Pancreas (tissue), 10 donors: Measurements from ENCODE around the gene SLC36A3. TPM values are rescaled to one million over a fixed set of nuclear protein-coding genes. Genes with fewer than 3 reads are reported as not detected.
"Not testable (repeated sequence)": the region's sequence is repeated elsewhere in the genome, so short reads cannot be mapped to it uniquely, and the experiment has no call there.

Experiments
- ATAC-seq, 4 donors: fragments of 200-7000 bp; cut with Tn5 transposase; one replicate each; pipeline versions ENCODE4 v1.8.0 to v1.9.1; 2020; ENCODE audit warnings: mild to moderate bottlenecking in 4 of 4, moderate library complexity in 4 of 4
- DNase-seq, 6 donors: peaks; one replicate each; pipeline ENCODE4 v3.0.0-alpha.2; 2020
- FAIRE-seq: peaks from 2 replicates; lab custom pipeline; 2012; peaks lifted over from hg19 to GRCh38; lab: Jason Lieb, UNC
- H3K27ac ChIP-seq, 4 donors: fragments of 200-600 bp; sonication (generic); 1 replicate in 3 of 4; 2 replicates in 1 of 4; pipeline versions ENCODE4 v1.5.0 to v1.8.0; 2020
- H3K27me3 ChIP-seq, 4 donors: fragments of 200-600 bp; one replicate each; pipeline ENCODE4 v1.8.0; 2021
- H3K36me3 ChIP-seq, 3 donors: fragments of 200-600 bp; sonication (generic) in 1 of 3; one replicate each; pipeline versions ENCODE4 v1.5.0 to v1.8.0; 2020 to 2021
- H3K4me1 ChIP-seq, 3 donors: fragments of 200-600 bp; one replicate each; pipeline ENCODE4 v1.8.0; 2021
- H3K4me3 ChIP-seq, 4 donors: fragments of 200-600 bp; sonication (generic) in 2 of 4; one replicate each; pipeline versions ENCODE4 v1.5.0 to v1.8.0; 2020 to 2021
- H3K9me3 ChIP-seq, 4 donors: fragments of 200-600 bp; one replicate each; pipeline ENCODE4 v1.8.0; 2021
- CTCF ChIP-seq, 4 donors: fragments of 200-600 bp; sonication (generic) in 3 of 4; IDR thresholded peaks; one replicate each; pipeline versions ENCODE4 v1.5.0 to v1.8.0; 2021; ENCODE audit warnings: antibody characterized with exemption in 4 of 4
- WGBS, 2 donors: extraction: QIAGEN DNeasy Blood & Tissue Kit; methylation state at CpG; one replicate each; pipeline ENCODE4 v1.1.7; 2013; 5-methylcytosine and 5-hydroxymethylcytosine counted together
- intact Hi-C, 3 donors: fragments of 100-400 bp; cut with DNase I; formaldehyde crosslinking; loops; one replicate each; pipeline versions ENCODE4 v1.11.1 to v1.14.2; 2022
- polyA plus RNA-seq, 2 donors: library from polyadenylated mRNA; stranded (reverse); fragments of 200-250 nt; gene quantifications; one replicate each; pipeline ENCODE4 v1.2.3, GENCODE V29; 2013
- total RNA-seq, 6 donors: library from RNA; stranded (reverse); fragmentation: NEBNext Ultra II Directional in 4 of 6; extraction: Animal tissue kit (Norgen Biotek cat#: 25700) in 4 of 6; gene quantifications; one replicate each; pipeline versions ENCODE4 v1.2.1 to v1.2.4, GENCODE V29; 2021 to 2023
- donor health status: healthy with polysubstance abuse.
- donor health status: DM: no; HTN: no; CAD: no; lungs with moderate emphysema.
- donor health status: DM: no; HTN: no; CAD: no.
- donor health status: control.
- donor health status: control.
- donor health status: Bipolar disorder and iron deficiency.
- donor health status: DM: yes; HTN: yes; CAD: no.
- donor health status: DM: no; HTN: no; CAD: no.
- donor health status: DM: no; HTN: no; CAD: no.
- donor health status: DM: yes; HTN: yes; CAD: no.

Gene SLC36A3
- total and polyA plus RNA-seq, 8 donors, result not detected

DNA sequence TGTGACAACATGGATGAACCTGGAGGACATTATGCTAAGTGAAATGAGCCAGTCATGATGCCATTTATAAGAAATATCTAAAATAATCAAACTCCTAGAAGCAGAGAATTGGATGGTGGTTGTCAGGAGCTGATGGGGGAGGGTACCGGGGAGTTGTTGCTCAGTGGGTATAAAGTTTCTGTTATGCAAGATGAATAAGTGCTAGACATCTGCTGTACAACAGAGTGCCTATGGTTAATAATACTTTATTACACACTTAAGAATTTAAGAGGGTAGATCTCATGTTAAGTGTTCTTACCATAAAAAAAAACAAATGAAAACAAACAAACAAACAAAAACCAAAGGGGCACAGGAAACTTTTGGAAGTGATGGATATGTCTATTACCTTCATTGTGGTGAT, 66.7 kb downstream of the SLC36A3 start:
- ATAC-seq, result no peak
- Histone ChIP-seq H3K36me3 (no peaks in the 10 kb centered on the region), H3K27me3 (no peaks in the 10 kb centered on the region), H3K4me3 (no peak overlapping the region), H3K9me3 (no peaks in the 10 kb centered on the region), H3K4me1 (peaks cover 6 to 14% (median 6%) of the 10 kb centered on the region in 3 donors), H3K27ac (no peak overlapping the region)
- no peak for TF ChIP-seq CTCF (IDR thresholded peaks at IDR 0.05)
- 93 to 100% methylated on average over 1 of the region's 1 CpG for WGBS, 2 donors
- intact Hi-C loops, result no loop called here
- DNase-seq, result no peak
- FAIRE-seq, result no peak

DNA sequence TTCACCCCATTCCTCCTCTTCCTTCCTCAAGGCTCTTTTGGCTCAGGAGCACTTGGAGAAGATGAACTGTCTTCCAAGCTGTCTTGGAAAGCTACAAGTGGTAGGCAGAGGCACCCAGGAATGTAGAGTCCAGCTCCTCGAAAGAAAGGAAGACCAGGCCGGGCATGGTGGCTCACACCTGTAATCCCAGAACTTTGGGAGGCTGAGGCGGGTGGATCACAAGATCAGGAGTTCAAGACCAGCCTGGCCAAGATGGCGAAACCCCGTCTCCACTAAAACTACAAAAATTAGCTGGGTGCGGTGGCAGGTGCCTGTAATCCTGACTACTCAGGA, 68.4 kb downstream of the SLC36A3 start:
- FAIRE-seq, ATAC-seq, DNase-seq, H3K4me3 ChIP-seq, H3K27me3 ChIP-seq, intact Hi-C loops, H3K9me3 ChIP-seq, H3K36me3 ChIP-seq: not testable (repeated sequence)
- peak overlapping the region in 2 of 4 donors; percentile 25 to 50 for H3K27ac ChIP-seq
- peaks cover 6 to 14% (median 6%) of the 10 kb centered on the region in 3 donors for H3K4me1 ChIP-seq
- 93 to 97% methylated on average over 6 of the region's 6 CpGs for WGBS, 2 donors

DNA sequence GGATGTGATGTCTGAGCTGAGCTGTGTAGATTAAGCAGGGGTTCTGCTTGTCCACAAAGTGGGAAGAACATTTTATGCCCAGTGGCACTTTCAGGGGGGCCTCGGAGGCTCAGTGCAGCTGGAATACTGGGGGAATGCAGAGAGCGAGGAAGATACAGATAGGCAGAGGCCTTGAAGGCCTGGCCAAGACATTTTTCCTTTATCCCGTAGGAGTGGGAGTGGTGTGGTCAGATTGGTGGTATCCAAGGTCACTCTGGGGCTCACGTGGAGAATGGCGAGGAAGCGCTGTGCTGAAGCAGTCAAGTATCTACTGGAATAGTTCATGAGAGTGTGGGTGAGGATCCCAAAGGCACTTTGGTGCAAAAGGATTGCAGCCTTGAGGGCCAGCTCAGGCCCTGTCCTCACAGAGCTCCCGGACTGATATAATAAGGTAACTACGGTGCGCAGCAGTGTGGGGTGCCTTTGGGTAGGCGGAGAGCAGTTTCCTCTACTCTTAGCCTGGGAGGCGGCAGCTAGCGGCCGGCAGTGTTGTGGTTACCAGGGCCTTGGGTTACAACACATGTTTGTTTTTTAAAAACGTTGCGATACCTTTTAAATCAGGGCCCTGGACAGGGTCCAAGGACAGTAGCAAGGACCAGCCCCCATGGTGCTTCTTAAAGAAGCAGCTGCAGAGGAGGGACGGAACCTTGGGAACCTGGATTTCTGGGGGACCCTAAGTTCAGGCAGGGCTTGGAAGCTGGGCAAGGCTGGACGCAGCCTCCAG, 68.9 kb downstream of the SLC36A3 start:
- WGBS, 2 donors, result 16 to 19% methylated on average over 17 of the region's 17 CpGs
- ATAC-seq (peak; percentile 93 to 97 (median 96)), DNase-seq (peak; percentile 73 to 89 (median 84)), FAIRE-seq (no peak)
- no peaks in the 10 kb centered on the region for H3K9me3 ChIP-seq
- intact Hi-C loops, result no loop called here
- no peaks in the 10 kb centered on the region for H3K27me3 ChIP-seq
- no peaks in the 10 kb centered on the region for H3K36me3 ChIP-seq
- no peak for TF ChIP-seq CTCF (IDR thresholded peaks at IDR 0.05)
- H3K27ac ChIP-seq, result peak overlapping the region; percentile 25 to 50 (median 39)
- H3K4me1 ChIP-seq, result peaks cover 6 to 14% (median 6%) of the 10 kb centered on the region in 3 donors
- H3K4me3 ChIP-seq, result no peak overlapping the region

DNA sequence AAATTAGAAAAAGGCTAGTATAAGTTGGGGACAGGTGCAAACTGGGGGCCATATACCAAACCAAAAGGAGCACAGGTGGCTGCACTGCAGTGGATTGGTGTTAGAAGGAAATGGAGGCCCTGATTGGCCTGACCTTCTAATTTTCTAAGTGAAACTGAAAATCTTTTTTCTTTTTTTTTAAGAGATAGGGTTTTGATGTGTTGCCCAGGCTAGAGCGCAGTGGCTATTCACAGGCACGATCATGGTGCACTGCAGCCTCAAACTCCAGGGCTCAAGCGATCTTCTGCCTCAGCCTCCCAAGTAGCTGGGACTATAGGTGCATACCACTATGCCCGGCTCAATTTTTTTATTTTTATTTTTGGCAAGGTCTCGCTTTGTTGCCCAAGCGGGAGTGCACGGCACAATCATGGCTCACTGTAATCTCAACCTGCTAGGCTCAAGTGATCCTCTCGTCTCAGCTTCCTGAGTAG, 69.9 kb downstream of the SLC36A3 start:
- Histone ChIP-seq H3K9me3 (no peaks in the 10 kb centered on the region), H3K27me3 (no peaks in the 10 kb centered on the region), H3K4me3 (no peak overlapping the region), H3K4me1 (peaks cover 6 to 14% (median 6%) of the 10 kb centered on the region in 3 donors), H3K36me3 (no peaks in the 10 kb centered on the region), H3K27ac (no peak overlapping the region)
- intact Hi-C loops, result no loop called here
- DNase-seq, result no peak
- no peak for FAIRE-seq
- no peak for ATAC-seq
- TF ChIP-seq CTCF (IDR thresholded peaks at IDR 0.05), result no peak
- WGBS, 2 donors, result 66 to 72% methylated on average over 8 of the region's 8 CpGs

- ATAC-seq, result no peak
- no peak overlapping the region for H3K4me3 ChIP-seq
- no peaks in the 10 kb centered on the region for H3K27me3 ChIP-seq
- H3K36me3 ChIP-seq, result no peaks in the 10 kb centered on the region
- no peak for TF ChIP-seq CTCF (IDR thresholded peaks at IDR 0.05)
- H3K4me1 ChIP-seq, result peaks cover 6 to 14% (median 6%) of the 10 kb centered on the region in 3 donors
- intact Hi-C loops, result no loop called here
- FAIRE-seq, result no peak
- DNase-seq, result no peak
- H3K27ac ChIP-seq, result no peak overlapping the region
- H3K9me3 ChIP-seq, result no peaks in the 10 kb centered on the region
Observed at GRCh38 chr5:151231359-151231758, 72.2 kb downstream of the SLC36A3 start.
